ENCODE results near the gene CHD1. TPM values are rescaled to one million over a fixed set of nuclear protein-coding genes. Genes with fewer than 3 reads are reported as not detected.

The CHD1 gene
- total and polyA plus RNA-seq, 2 donors (not counting 3 experiments of a cell fraction or from before 2014, with no cell fraction given), result 16.2 to 48.9 TPM

DNA sequence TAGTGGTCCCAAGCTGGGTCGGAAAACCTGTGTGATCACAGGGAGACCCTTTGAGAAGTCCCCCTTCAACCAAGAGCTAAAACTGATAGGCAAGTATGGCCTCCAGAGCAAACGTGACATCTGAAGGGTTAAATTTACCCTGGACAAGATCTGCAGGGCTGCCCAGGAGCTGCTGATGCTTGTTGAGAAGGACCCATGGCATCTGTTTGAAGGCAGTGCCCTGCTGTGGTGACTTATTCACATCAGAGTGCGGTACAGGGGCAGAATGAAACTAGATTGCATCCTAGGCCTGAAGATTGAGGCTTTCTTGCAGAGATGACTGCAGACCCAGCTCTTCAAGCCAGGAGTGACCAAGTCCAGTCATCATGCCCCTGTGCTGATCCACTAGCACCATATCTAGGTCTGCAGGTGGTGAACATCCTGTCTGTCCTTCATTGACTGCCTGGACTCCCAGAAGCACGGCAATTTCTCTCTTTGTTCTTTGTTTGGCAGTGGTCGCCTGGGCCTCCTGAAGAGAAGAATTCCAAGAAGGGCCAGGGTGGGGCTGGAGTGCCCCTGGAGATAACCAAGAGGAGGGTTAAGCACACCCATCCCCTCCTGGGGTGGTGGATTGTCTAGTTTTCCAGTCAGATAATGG, 25.7 kb upstream of the CHD1 start:
- dilution Hi-C loops (cut with MboI; ENCODE audit: extremely low pct_ligation_motif_present, low sequenced_read_pairs) (no loop called here), intact Hi-C loops (cut with micrococcal nuclease) (no loop called here)
- TF ChIP-seq EZH2 (IDR thresholded peaks at IDR 0.05; ENCODE audit: borderline replicate concordance, low read depth, low read length, severe bottlenecking), result no peak
- TF ChIP-seq POLR2A (IDR thresholded peaks at IDR 0.05; ENCODE audit: low read depth, low read length), result no peak
- no peak for TF ChIP-seq POLR2AphosphoS5 (IDR thresholded peaks at IDR 0.05; ENCODE audit: insufficient read depth, low read depth, low read length)
- TF ChIP-seq JUN (IDR thresholded peaks at IDR 0.05; ENCODE audit: borderline replicate concordance, insufficient read depth, insufficient read length, low read depth), result no peak
- TF ChIP-seq GATA2 (IDR thresholded peaks at IDR 0.05; ENCODE audit: insufficient read depth, insufficient read length, low read depth, low read length), result no peak
- no peak for TF ChIP-seq FOS (IDR thresholded peaks at IDR 0.05; ENCODE audit: borderline replicate concordance, insufficient read depth, low read length)
- TF ChIP-seq, protein P1, sequence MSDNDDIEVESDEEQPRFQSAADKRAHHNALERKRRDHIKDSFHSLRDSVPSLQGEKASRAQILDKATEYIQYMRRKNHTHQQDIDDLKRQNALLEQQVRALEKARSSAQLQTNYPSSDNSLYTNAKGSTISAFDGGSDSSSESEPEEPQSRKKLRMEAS (IDR thresholded peaks at IDR 0.05; ENCODE audit: insufficient read depth, insufficient read length), result no peak
- no peak for TF ChIP-seq MYC (IDR thresholded peaks at IDR 0.05; ENCODE audit: low read depth, low read length)
- TF ChIP-seq, protein P2, sequence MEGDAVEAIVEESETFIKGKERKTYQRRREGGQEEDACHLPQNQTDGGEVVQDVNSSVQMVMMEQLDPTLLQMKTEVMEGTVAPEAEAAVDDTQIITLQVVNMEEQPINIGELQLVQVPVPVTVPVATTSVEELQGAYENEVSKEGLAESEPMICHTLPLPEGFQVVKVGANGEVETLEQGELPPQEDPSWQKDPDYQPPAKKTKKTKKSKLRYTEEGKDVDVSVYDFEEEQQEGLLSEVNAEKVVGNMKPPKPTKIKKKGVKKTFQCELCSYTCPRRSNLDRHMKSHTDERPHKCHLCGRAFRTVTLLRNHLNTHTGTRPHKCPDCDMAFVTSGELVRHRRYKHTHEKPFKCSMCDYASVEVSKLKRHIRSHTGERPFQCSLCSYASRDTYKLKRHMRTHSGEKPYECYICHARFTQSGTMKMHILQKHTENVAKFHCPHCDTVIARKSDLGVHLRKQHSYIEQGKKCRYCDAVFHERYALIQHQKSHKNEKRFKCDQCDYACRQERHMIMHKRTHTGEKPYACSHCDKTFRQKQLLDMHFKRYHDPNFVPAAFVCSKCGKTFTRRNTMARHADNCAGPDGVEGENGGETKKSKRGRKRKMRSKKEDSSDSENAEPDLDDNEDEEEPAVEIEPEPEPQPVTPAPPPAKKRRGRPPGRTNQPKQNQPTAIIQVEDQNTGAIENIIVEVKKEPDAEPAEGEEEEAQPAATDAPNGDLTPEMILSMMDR (IDR thresholded peaks at IDR 0.05; ENCODE audit: extremely low read depth in 1 of 2, insufficient read depth in 1 of 2, low read depth in 1 of 2, low read length in 2 of 2), result no peak
- Histone ChIP-seq H3K9ac (replicated peaks; ENCODE audit: extremely low read depth, insufficient read depth, low read length) (no peak overlapping the region), H3K79me2 (ENCODE audit: control insufficient read depth, insufficient read depth, low read length) (no peaks in the 10 kb centered on the region), H2AFZ (ENCODE audit: low read depth, low read length) (no peak overlapping the region), H3K27ac (ENCODE audit: insufficient read depth, low read depth, low read length) (no peak overlapping the region), H3K9me1 (replicated peaks; ENCODE audit: control insufficient read depth, extremely low read depth, insufficient read depth, low read length) (no peaks in the 10 kb centered on the region), H3K4me2 (ENCODE audit: insufficient read depth, low read length) (no peak overlapping the region), H4K20me1 (replicated peaks; ENCODE audit: control insufficient read depth, extremely low read depth, insufficient read depth, low read length) (no peaks in the 10 kb centered on the region), H3K4me3 (replicated peaks in 1 of 3; ENCODE audit: insufficient read depth in 1 of 3, low read depth in 1 of 3, low read length in 3 of 3) (no peak overlapping the region), H3K27me3 (ENCODE audit: control insufficient read depth in 2 of 2, insufficient read depth in 2 of 2, low read length in 2 of 2) (no peaks in the 10 kb centered on the region), H3K4me1 (ENCODE audit: control insufficient read depth, extremely low read depth, insufficient read depth, low read length) (no peaks in the 10 kb centered on the region), H3K9me3 (replicated peaks; ENCODE audit: control insufficient read depth, insufficient read depth, low read length) (no peaks in the 10 kb centered on the region), H3K36me3 (ENCODE audit: control insufficient read depth in 2 of 2, extremely low read depth in 1 of 2, insufficient read depth in 2 of 2, low read length in 2 of 2) (no peaks in the 10 kb centered on the region)
- no peak for FAIRE-seq
- DNase-seq (ENCODE audit: low read depth, low spot score), result no peak
- ChIA-PET CTCF (no interaction called here), POLR2A (no interaction called here)
- no TSS peak for BruUV-seq (replicated peaks)

Data from endothelial cell of umbilical vein (primary cell).